Breast epithelium (tissue), 4 donors: ENCODE measurements around the gene KPNA5. TPM values are rescaled to one million over a fixed set of nuclear protein-coding genes. Genes with fewer than 3 reads are reported as not detected.

ENCODE experiments used
- DNase-seq, 2 donors: peaks; one replicate each; pipeline ENCODE4 v3.0.0-alpha.2; 2019; ENCODE audit warnings: low spot score in 2 of 2
- H3K27ac ChIP-seq, 2 donors: fragments of 200-600 bp; sonication (generic) in 1 of 2; one replicate each; pipeline ENCODE4 v1.5.1; 2016 to 2019; ENCODE audit warnings: mild to moderate bottlenecking in 1 of 2
- H3K27me3 ChIP-seq, 2 donors: fragments of 200-600 bp; sonication (generic) in 1 of 2; one replicate each; pipeline versions ENCODE4 v1.5.1 to v1.6.0; 2017 to 2019; ENCODE audit warnings: control low read depth in 1 of 2, mild to moderate bottlenecking in 1 of 2
- H3K36me3 ChIP-seq: fragments of 200-600 bp; one replicate; pipeline ENCODE4 v1.5.1; 2019
- H3K4me1 ChIP-seq, 2 donors: fragments of 200-600 bp; sonication (generic); one replicate each; pipeline ENCODE4 v1.5.1; 2016 to 2019; ENCODE audit warnings: control low read depth in 1 of 2
- H3K4me3 ChIP-seq, 3 donors: fragments of 200-600 bp; sonication (generic); 1 replicate in 2 of 3; 2 replicates in 1 of 3; pipeline ENCODE4 v1.5.1; 2016 to 2019; ENCODE audit warnings: mild to moderate bottlenecking in 3 of 3, moderate library complexity in 2 of 3
- H3K9me3 ChIP-seq, 2 donors: fragments of 200-600 bp; sonication (generic) in 1 of 2; one replicate each; pipeline ENCODE4 v1.5.1; 2016 to 2019; ENCODE audit warnings: control low read depth in 1 of 2
- CTCF ChIP-seq, 3 donors: fragments of 450-650 bp; IDR thresholded peaks; one replicate each; pipeline ENCODE4 v1.5.1; 2016 to 2017; ENCODE audit warnings: antibody characterized with exemption in 3 of 3, mild to moderate bottlenecking in 3 of 3, moderate library complexity in 3 of 3
- POLR2A ChIP-seq: fragments of 450-650 bp; IDR thresholded peaks from one replicate; pipeline ENCODE4 v1.6.1; 2016; ENCODE audit warnings: antibody characterized with exemption, mild to moderate bottlenecking, moderate library complexity
- POLR2AphosphoS5 ChIP-seq, 3 donors: sonication (generic); formaldehyde crosslinking; IDR thresholded peaks; one replicate each; pipeline ENCODE4 v1.6.1; 2017; ENCODE audit warnings: antibody characterized with exemption in 3 of 3
- intact Hi-C: fragments of 100-400 bp; cut with DNase I; formaldehyde crosslinking; loops from one replicate; pipeline ENCODE4 v1.15.1; 2023; ENCODE audit warnings: low total_unique reads
- total RNA-seq, 3 donors: library from RNA; depleted of rRNA; stranded (reverse); fragments of >200 nt; gene quantifications; one replicate each; pipeline ENCODE4 v1.1.0, GENCODE V29; 2016

Gene KPNA5
- total RNA-seq, 3 donors from 2014 or later, result 10.8 to 14.3 (median 11.2) TPM

GRCh38 chr6:116783852-116784251 is 102.8 kb downstream of the KPNA5 start:
- intact Hi-C loops, result no loop called here
- Histone ChIP-seq H3K4me3 (no peak overlapping the region), H3K36me3 (no peaks in the 10 kb centered on the region), H3K9me3 (no peaks in the 10 kb centered on the region), H3K4me1 (no peaks in the 10 kb centered on the region), H3K27ac (peak overlapping the region in 1 of 2 donors; percentile 0), H3K27me3 (no peaks in the 10 kb centered on the region)
- DNase-seq, result no peak
- TF ChIP-seq CTCF (IDR thresholded peaks at IDR 0.05), result no peak
- TF ChIP-seq POLR2AphosphoS5 (IDR thresholded peaks at IDR 0.05), result no peak
- no peak for TF ChIP-seq POLR2A

Other genes with a start within 250 kb of the KPNA5 start
- 1 to 10 TPM; 2.3 to 9.1 (median 8.3) TPM for gene CALHM6, start 219.8 kb upstream of the KPNA5 start, total RNA-seq
- gene CALHM5, start 169.6 kb upstream of the KPNA5 start, total RNA-seq, result 1 to 10 TPM in 2 of 3 donors, under 1 TPM in 1; 0.73 to 2.4 (median 1.6) TPM
- gene TRAPPC3L, start 135.5 kb upstream of the KPNA5 start, total RNA-seq, result under 1 TPM in 1 of 3 donors, not detected in 2; 0.80 TPM
- gene CALHM4, start 127.5 kb upstream of the KPNA5 start, total RNA-seq, result not detected
- gene RWDD1, start 109.7 kb upstream of the KPNA5 start, total RNA-seq, result 10 to 100 TPM; 28.0 to 48.2 (median 39.0) TPM
- gene RSPH4A, start 64.7 kb upstream of the KPNA5 start, total RNA-seq, result 1 to 10 TPM in 2 of 3 donors, under 1 TPM in 1; 0.80 to 1.5 (median 1.3) TPM
- 10 to 100 TPM in 1 of 3 donors, 1 to 10 TPM in 2; 6.6 to 10.4 (median 9.5) TPM for gene ZUP1, start 12.4 kb upstream of the KPNA5 start, total RNA-seq
- 10 to 100 TPM in 1 of 3 donors, 1 to 10 TPM in 2; 3.7 to 11.8 (median 6.9) TPM for gene FAM162B, start 84.5 kb downstream of the KPNA5 start, total RNA-seq
- not detected for gene GPRC6A, start 147.9 kb downstream of the KPNA5 start, total RNA-seq
- 1 to 10 TPM in 1 of 3 donors, under 1 TPM in 1, not detected in 1; under 0.01 to 1.8 TPM for gene RFX6, start 196.0 kb downstream of the KPNA5 start, total RNA-seq